ENCODE data around the gene CAPNS1. TPM values are rescaled to one million over a fixed set of nuclear protein-coding genes. Genes with fewer than 3 reads are reported as not detected.

Gene CAPNS1
- total RNA-seq, 2 experiments from 2014 or later: 167 to 177 TPM

- no peaks in the 10 kb centered on the region for H3K27me3 ChIP-seq (ENCODE audit: control insufficient read depth in 1 of 2, insufficient read depth in 2 of 2, low read length in 2 of 2)
- no peaks in the 10 kb centered on the region for H3K4me1 ChIP-seq (ENCODE audit: insufficient read depth, low read length)
- no peaks in the 10 kb centered on the region for H3K27me3 Mint-ChIP-seq
- ATAC-seq (ENCODE audit: poor library complexity) (no peak), DNase-seq (no peak)
- no peaks in the 10 kb centered on the region for H3K9me3 Mint-ChIP-seq
- H3K4me3 Mint-ChIP-seq: no peak overlapping the region
- ChIA-PET POLR2A (interaction anchor here (0.9 kb wide), 1 partner anchor 8 kb away, joined by 5 read pairs; the partner anchor contains the start of genes POLR2I and TBCB), CTCF (no interaction called here)
- H3K27ac ChIP-seq (ENCODE audit: low read depth in 1 of 2, low read length in 2 of 2): no peak overlapping the region
- H3K36me3 ChIP-seq (ENCODE audit: insufficient read depth, low read length): peaks cover 7% of the 10 kb centered on the region
- no peaks in the 10 kb centered on the region for H3K9me3 ChIP-seq (ENCODE audit: control insufficient read depth in 1 of 2, insufficient read depth in 1 of 2, low read length in 2 of 2)
- no peaks in the 10 kb centered on the region for H3K4me1 Mint-ChIP-seq (ENCODE audit: low read depth)
- H3K27ac Mint-ChIP-seq: no peak overlapping the region
- no peak overlapping the region for H3K4me3 ChIP-seq (ENCODE audit: low read length)
- intact Hi-C loops (cut with DNase I, micrococcal nuclease): no loop called here
- TF ChIP-seq CTCF (IDR thresholded peaks at IDR 0.05): no peak
- H3K36me3 Mint-ChIP-seq (ENCODE audit: low read depth): peaks cover 13% of the 10 kb centered on the region
Observed at GRCh38 chr19:36106991-36107390, 32.9 kb upstream of the CAPNS1 start.

- no peaks in the 10 kb centered on the region for H3K9me3 ChIP-seq (ENCODE audit: control insufficient read depth in 1 of 2, insufficient read depth in 1 of 2, low read length in 2 of 2)
- H3K27ac ChIP-seq (ENCODE audit: low read depth in 1 of 2, low read length in 2 of 2): no peak overlapping the region
- Mint-ChIP-seq H3K4me1 (ENCODE audit: low read depth) (peaks cover 6% of the 10 kb centered on the region), H3K4me3 (no peak overlapping the region), H3K27ac (no peak overlapping the region), H3K9me3 (no peaks in the 10 kb centered on the region), H3K27me3 (no peaks in the 10 kb centered on the region), H3K36me3 (ENCODE audit: low read depth) (peaks cover 19% of the 10 kb centered on the region)
- H3K4me3 ChIP-seq (ENCODE audit: low read length): no peak overlapping the region
- ChIA-PET POLR2A (interaction anchor here (1.1 kb wide), 1 partner anchor 25 kb away, joined by 3 read pairs; no protein-coding TSS in a partner anchor), CTCF (no interaction called here)
- peaks cover 7% of the 10 kb centered on the region for H3K4me1 ChIP-seq (ENCODE audit: insufficient read depth, low read length)
- no peak for TF ChIP-seq CTCF (IDR thresholded peaks at IDR 0.05)
- intact Hi-C loops (cut with DNase I, micrococcal nuclease): no loop called here
- peaks cover 21% of the 10 kb centered on the region for H3K36me3 ChIP-seq (ENCODE audit: insufficient read depth, low read length)
- no peak for ATAC-seq (ENCODE audit: poor library complexity)
- H3K27me3 ChIP-seq (ENCODE audit: control insufficient read depth in 1 of 2, insufficient read depth in 2 of 2, low read length in 2 of 2): no peaks in the 10 kb centered on the region
- DNase-seq: no peak
Observed at GRCh38 chr19:36108684-36109083, 31.2 kb upstream of the CAPNS1 start.

- CTCF ChIA-PET: no interaction called here
- peak within 1 kb of the TSS; percentile 30 for H3K27ac Mint-ChIP-seq
Observed at GRCh38 chr19:36110487-36111199, 29.2 kb upstream of the CAPNS1 start, which contains the start of gene OVOL3. Gene OVOL3, plus strand, starts transcription at chr19:36111143. Its CDS starts 60 bp downstream, at chr19:36111203.

More at GRCh38 chr19:36110487-36111199, 29.2 kb upstream of the CAPNS1 start, which contains the start of gene OVOL3:
- H3K4me3 ChIP-seq (ENCODE audit: low read length): no peak within 1 kb of the TSS
- peaks cover 21% of the 10 kb centered on the region for H3K4me1 ChIP-seq (ENCODE audit: insufficient read depth, low read length)
- intact Hi-C loops (cut with DNase I, micrococcal nuclease): loop anchor here (5.0 to 10.0 kb wide), 6 partner anchors 113 to 1204 kb away; partner anchors contain the start of genes IGFLR1 (in 1 of the 2), LIN37 (in 1 of the 2), PSENEN (in 1 of the 2) and SDHAF1 (in 1 of the 2)
- Mint-ChIP-seq H3K36me3 (ENCODE audit: low read depth) (peaks cover 36% of the 10 kb centered on the region), H3K27me3 (no peaks in the 10 kb centered on the region), H3K4me1 (ENCODE audit: low read depth) (peaks cover 23% of the 10 kb centered on the region), H3K4me3 (peak within 1 kb of the TSS; percentile 43), H3K9me3 (no peaks in the 10 kb centered on the region)
- DNase-seq (no peak), ATAC-seq (ENCODE audit: poor library complexity) (no peak)
- TF ChIP-seq CTCF (IDR thresholded peaks at IDR 0.05): no peak
- no peak within 1 kb of the TSS for H3K27ac ChIP-seq (ENCODE audit: low read depth in 1 of 2, low read length in 2 of 2)
- no peaks in the 10 kb centered on the region for H3K27me3 ChIP-seq (ENCODE audit: control insufficient read depth in 1 of 2, insufficient read depth in 2 of 2, low read length in 2 of 2)
- peaks cover 21% of the 10 kb centered on the region for H3K36me3 ChIP-seq (ENCODE audit: insufficient read depth, low read length)
- H3K9me3 ChIP-seq (ENCODE audit: control insufficient read depth in 1 of 2, insufficient read depth in 1 of 2, low read length in 2 of 2): no peaks in the 10 kb centered on the region
- POLR2A ChIA-PET: no interaction called here

Data from CD4-positive, alpha-beta T cell (primary cell).